HG03558 (cell line): Measurements from ENCODE around the gene AK9.
"Not testable (repeated sequence)": the region's sequence is repeated elsewhere in the genome, so short reads cannot be mapped to it uniquely, and the experiment has no call there.

ENCODE experiments used
- ATAC-seq: cut with Tn5 transposase; IDR thresholded peaks from one replicate; pipeline ENCODE4 v1.9.1; 2021; ENCODE audit warnings: moderate number of reproducible peaks; ENCODE audit not compliant: unreplicated experiment; ENCODE audit errors: extremely low read depth

AK9 gene

DNA sequence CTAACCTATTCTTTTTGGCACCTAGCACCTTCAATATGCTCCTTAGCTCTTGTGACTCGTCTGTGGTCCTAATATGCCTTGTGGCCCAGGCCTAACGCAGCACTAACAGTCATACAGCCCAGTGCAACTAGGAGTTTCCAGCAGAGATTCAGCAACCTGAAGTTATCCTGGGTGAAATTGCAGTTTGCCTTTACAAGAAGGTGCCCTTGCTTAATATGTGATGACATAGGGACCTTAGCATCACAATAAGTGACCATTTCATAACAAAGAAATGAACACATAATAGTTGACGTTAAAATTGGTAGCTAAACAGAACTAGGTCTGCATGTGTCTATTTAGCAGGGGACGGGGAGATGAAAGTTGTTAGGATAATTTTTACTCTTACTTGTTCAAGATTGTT, 10.2 kb upstream of the AK9 start:
- no peak for ATAC-seq

- ATAC-seq = no peak
Observed at GRCh38 chr6:109696355-109696754, 5.4 kb upstream of the AK9 start.

DNA sequence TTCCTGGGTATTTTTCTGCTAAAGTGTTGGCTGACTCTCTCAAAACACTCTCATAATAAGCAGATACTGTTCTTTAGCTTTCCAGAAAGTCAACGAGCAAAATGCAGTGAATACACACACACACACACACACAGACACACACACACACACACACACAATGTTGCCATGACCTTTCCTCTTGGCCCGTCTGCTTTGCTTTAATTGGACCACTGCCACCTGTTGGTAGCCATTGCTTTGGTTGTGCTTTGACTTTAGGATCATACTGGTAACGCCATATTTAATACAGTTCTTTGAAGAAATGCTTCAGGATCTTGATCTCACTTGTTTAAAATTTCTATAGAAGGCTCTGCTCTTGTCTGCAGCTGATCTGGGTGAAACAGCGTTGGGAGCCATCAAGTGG, 4.5 kb upstream of the AK9 start:
- ATAC-seq = no peak

- ATAC-seq = no peak
Observed at GRCh38 chr6:109693111-109693510, 2.1 kb upstream of the AK9 start.

DNA sequence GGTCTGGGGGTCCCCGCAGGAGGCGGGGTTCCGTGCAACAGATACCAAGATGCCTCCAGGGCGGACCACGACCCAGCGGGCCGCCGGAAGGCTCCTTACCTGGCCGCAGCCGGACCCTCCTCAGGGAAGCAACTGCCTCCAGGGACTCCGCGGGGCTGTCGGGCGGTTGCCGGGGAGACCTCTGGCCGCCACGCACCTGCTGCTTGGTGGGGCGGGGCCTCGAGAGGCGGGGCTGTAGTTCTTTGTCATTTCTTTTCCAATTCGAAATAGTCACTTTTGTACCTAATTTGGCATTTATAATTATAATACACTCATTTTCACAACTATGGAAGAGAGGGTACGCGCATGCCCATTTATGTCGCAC, 647 bp downstream of the AK9 start:
- ATAC-seq = no peak

- ATAC-seq = no peak
Observed at GRCh38 chr6:109687271-109687761, 3.7 kb downstream of the AK9 start.

DNA sequence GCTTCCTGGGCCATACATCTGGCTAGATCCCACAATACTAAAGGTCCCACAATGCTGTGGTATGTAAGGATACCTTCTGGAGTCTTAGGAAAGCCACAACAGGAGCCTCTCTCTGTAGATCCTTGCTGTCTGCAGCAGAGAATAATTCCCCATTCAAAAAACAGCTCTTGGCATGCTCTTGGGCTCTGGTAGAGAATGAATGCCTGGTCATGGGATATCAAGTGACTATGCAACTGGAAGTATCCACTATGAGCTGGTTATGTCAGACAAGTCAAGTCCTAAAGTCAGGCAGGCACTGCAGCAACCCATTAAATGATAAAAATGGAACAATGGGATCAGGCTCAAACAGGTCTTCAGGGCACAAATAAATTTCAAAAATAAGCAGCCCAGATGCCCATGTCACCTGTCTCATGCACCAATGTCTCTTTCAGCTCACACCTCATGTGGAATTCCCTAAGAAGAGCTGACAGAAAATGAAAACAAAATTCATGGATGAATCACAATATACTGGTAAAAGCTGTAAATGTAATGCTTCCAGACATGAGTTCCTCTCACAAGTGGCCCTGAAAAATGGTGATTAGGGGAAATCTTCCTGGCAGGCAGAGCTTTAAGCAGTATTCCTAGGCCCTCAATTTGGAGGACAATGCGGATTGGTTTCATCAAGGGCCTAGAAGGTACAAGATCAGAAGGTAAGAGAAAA, 4.3 kb downstream of the AK9 start:
- no peak for ATAC-seq

DNA sequence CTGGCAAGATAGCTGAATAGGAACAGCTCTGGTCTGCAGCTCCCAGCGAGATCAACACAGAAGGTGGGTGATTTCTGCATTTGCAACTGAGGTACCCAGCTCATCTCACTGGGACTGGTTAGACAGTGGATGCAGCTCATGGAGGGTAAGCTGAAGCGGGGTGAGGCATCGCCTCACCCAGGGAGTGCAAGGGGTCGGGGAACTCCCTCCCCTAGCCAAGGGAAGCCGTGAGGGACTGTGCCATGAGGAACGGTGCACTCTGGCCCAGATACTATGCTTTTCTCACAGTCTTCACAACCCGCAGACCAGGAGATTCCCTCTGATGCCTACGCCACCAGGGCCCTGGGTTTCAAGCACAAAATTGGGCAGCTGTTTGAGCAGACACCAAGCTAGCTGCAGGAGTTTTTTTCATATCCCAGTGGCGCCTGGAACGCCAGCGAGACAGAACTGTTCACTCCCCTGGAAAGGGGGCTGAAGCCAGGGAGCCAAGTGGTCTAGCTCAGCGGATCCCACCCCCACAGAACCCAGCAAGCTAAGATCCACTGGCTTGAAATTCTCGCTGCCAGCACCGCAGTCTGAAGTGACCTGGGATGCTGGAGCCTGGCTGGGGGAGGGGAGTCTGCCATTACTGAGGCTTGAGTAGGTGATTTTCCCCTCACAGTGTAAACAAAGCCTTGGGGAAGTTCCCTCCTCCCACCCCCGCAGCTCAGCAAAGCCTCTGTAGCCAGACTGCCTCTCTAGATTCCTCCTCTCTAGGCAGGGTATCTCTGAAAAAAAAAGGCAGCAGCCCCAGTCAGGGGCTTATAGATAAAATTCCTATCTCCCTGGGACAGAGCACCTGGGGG, 12.1 kb downstream of the AK9 start:
- not testable (repeated sequence) for ATAC-seq

DNA sequence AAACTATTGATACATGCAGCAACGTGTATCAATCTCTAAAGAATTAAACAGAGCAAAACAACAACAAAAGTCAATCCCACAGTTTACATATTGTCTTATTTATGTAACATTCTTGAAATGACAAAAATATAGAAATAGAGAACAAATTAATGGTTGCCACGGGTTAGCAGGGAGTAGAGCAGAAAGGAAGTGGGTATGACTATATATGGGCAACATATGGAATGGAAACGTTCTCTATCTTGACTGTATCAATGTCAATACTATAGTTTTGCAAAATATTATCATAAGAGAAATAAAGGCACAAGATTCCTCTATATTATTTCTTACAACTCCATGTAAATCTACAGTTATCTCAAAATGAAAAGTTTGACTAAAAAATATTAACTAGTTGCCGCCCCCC, 12.8 kb downstream of the AK9 start:
- no peak for ATAC-seq

- no peak for ATAC-seq
Observed at GRCh38 chr6:109676724-109677123, 14.3 kb downstream of the AK9 start.

GRCh38 chr6:109672839-109673238, 18.2 kb downstream of the AK9 start:
- ATAC-seq = no peak

- ATAC-seq = no peak
Observed at GRCh38 chr6:109672175-109672574, 18.8 kb downstream of the AK9 start.

GRCh38 chr6:109671733-109672132, 19.3 kb downstream of the AK9 start:
- no peak for ATAC-seq

- ATAC-seq = no peak
Observed at GRCh38 chr6:109669811-109670210, 21.2 kb downstream of the AK9 start.

DNA sequence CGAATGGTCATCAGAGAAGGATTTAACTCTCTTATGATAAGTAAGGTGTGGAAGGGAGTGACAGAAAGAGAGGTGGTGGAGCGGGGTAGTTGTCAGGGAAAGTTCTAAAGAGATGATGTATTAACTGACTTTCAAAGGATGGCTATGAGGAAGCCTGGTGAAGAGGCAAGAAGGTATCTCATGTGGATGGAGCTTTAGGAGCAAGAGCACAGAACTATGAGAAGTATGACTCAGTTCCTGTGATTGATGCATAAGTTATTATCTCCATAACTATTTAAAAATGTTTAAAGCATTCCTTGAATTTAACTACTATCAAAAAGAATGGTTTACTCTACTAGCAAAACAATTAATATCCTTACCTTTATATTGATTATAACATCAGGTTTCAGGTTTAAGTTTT, 28.8 kb downstream of the AK9 start:
- ATAC-seq = no peak

GRCh38 chr6:109660526-109661320, 30.3 kb downstream of the AK9 start:
- no peak for ATAC-seq

- no peak for ATAC-seq
Observed at GRCh38 chr6:109655761-109656262, 35.2 kb downstream of the AK9 start.

DNA sequence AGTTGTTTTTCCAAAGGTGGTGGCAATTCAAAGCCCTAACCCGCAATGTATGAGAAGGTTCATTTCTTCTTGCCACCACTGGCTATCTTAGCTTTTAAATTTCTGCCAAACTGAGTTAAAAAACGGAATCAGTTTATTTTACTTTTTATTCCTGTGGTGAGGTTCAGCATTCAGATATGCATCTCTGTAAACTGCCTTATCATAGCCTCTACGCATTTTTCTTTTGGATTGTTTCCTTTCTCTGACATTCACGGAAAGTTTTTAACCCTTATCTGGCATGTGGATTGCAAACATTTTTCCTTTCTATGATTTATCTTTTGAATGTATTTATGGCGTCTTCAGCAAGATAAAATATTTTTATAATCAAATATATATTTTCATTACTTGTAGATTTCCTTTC, 37.7 kb downstream of the AK9 start:
- ATAC-seq = no peak

DNA sequence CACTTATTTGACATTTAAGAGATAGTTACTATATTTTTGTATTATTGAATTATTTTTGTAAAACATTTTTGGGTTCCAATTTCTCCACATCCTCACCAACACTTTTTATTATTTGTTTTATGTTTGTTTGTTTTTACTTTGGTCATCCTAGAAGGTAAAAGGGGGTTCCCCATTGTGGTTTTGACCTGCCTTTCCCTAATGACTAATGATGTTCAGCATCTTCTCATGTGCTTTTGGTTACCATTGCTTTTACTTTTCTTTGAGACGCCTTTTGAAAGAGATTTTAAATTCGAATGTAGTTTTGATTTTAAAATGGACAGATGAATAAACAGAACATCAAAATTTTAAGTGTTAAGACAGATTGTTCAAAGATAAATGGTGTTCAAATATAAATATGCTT, 46.9 kb downstream of the AK9 start:
- no peak for ATAC-seq

GRCh38 chr6:109632405-109632804, 58.6 kb downstream of the AK9 start:
- no peak for ATAC-seq

DNA sequence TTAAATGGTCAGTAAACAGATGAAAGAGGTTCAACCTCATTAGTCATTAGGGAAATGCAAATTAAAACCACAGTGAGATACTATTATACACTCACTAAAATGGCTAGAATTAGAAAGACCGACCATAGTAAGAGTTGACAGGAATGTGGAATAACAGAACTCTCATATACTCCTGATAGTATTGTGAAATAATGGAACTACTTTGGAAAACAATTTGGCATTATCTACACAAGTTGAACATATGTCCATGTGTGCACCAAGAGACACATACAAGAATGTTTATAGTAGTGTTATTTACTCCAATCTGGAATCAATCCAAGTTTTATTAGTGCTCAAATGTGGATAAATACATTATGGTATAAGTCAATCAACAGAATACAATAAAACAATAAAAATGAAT, 59.6 kb downstream of the AK9 start:
- ATAC-seq = no peak
